Choroid plexus epithelial cell (primary cell): ENCODE data around the gene POU2F2.

Experiments used
- DNase-seq: peaks from one replicate; pipeline ENCODE4 v3.0.0-alpha.2; 2010; ENCODE audit warnings: low read depth
- H3K4me3 ChIP-seq: 2 replicates; pipeline ENCODE4 v1.5.1; 2011; ENCODE audit warnings: low read depth, mild to moderate bottlenecking, control low read depth, low read length, moderate library complexity
- TF ChIP-seq, protein P1 (sequence below): conservative IDR thresholded peaks from 2 replicates; pipeline ENCODE4 v1.5.1; 2011; ENCODE audit warnings: low read depth, mild to moderate bottlenecking, control low read depth, inconsistent platforms, low read length, moderate library complexity

Gene POU2F2

DNA sequence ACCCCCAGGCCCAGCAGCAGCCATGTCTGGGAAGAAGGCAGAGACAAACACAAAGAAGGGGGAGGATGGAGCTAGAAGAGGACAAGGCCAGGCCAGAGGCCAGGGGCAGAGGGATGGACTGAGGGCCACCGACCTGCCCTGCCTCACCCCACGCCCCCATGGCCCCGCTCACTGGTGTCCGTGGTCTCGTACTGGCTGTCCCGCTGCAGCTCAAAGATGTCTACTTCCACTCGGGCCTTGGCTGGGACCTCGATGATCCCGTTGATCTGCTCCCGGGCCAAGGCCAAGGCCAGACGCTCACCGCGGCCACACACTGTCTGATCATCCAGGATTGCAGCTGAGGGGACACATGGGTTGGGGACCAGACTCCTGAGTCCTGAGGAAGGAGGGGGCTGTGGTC, 67.2 kb downstream of the POU2F2 start:
- TF ChIP-seq, protein P1, sequence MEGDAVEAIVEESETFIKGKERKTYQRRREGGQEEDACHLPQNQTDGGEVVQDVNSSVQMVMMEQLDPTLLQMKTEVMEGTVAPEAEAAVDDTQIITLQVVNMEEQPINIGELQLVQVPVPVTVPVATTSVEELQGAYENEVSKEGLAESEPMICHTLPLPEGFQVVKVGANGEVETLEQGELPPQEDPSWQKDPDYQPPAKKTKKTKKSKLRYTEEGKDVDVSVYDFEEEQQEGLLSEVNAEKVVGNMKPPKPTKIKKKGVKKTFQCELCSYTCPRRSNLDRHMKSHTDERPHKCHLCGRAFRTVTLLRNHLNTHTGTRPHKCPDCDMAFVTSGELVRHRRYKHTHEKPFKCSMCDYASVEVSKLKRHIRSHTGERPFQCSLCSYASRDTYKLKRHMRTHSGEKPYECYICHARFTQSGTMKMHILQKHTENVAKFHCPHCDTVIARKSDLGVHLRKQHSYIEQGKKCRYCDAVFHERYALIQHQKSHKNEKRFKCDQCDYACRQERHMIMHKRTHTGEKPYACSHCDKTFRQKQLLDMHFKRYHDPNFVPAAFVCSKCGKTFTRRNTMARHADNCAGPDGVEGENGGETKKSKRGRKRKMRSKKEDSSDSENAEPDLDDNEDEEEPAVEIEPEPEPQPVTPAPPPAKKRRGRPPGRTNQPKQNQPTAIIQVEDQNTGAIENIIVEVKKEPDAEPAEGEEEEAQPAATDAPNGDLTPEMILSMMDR = no peak
- no peak overlapping the region for H3K4me3 ChIP-seq
- no peak for DNase-seq

DNA sequence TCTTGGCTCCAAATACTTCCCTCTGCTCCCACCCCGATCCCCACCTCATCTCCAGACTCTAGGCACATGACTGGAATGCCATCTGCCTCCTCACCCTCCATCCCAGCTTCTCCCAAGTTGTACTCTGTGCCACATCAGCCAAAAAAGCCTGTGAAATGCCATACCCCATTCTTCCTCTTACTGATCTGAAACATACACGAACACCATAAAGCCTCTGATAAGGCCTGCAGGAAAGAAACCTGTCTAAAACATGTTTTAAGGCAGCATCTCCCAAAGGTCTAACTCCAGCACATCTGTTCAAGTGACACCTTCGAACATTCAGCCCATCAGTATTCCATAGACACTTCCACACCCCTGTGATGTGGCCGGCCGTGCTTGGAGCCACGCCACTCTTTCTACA, 67.8 kb downstream of the POU2F2 start:
- TF ChIP-seq, protein P1 = no peak

DNA sequence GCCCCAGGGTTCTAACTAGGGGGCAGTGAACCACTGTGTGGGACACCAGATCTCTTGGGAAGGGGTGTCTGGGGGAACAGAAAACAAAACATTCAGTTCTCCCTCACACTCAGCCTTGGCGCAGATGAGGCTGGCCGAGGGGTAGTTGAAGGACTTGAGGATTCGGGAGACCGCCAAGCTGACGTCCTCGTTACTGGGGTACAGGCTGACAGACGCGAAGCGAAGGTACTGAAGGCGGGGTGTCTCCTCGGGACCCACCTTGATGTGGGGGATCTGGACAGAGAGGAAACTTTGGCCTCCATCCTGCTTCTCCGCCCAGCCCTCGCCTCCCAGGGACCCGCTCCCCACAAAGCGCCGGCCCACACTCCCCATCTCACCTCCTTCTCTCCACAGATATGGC, 69.9 kb downstream of the POU2F2 start:
- H3K4me3 ChIP-seq = no peak overlapping the region
- TF ChIP-seq, protein P1 = no peak
- DNase-seq = no peak

More for the DNA sequence above, 67.8 kb downstream of the POU2F2 start:
- H3K4me3 ChIP-seq = no peak overlapping the region
- DNase-seq = no peak

DNA sequence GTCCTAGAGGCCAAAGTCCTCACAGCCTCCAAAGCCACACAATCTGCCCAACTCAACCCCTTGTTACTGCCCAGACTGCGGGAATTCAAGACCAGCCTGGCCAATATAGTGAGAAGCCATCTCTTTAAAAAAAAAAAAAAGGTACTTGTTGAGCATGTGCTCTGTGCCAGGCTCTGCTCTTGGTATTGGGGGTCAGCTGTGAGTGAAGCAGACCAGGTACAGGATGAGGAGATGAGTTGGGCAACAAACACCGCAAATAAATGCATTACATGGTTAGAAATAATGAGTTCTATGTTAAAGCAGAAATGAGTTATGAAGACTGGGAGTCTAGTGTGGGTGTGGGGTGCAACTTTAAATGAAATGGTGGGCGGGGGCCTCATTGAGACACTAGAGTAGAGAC, 72.1 kb downstream of the POU2F2 start:
- H3K4me3 ChIP-seq = no peak overlapping the region
- TF ChIP-seq, protein P1 = no peak
- DNase-seq = no peak

DNA sequence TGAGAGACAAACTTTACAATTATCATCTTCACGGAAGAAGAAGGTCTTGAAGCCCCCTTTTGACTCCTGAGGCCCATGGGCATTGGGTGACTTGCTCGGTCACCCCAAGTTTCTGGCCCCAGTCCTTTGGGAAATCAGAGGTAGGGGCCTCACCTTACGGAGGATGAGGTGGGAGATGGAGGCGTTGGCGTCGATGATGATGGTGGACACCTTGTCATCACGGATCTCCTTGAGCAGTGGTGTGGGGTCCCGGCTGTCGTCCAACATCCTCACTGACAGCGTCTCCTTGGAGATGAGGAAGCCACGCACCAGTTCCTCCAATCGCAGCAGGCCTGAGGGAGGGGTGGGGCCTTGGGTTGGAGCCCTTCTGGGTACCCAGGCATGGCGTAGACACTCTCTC, 73.0 kb downstream of the POU2F2 start:
- no peak overlapping the region for H3K4me3 ChIP-seq
- TF ChIP-seq, protein P1 = no peak
- no peak for DNase-seq

DNA sequence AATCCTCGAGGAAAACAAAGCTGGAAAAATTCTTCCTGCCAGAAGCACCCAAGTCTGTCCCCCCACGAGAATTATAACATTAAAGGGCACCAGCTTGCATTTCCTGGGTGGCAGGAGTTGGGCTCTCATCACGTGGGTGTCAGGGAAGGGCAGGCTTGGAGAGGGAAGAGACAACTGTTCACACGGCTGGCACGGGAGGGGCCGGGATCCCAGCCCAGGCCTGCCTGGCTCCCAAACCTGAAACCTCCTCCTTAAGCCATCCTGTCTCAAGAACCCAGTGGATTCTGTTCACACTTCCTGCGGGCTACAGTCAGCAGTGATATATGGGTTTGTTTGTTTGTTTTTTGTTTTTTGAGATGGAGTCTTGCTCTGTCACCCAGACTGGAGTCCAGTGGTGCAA, 74.4 kb downstream of the POU2F2 start:
- no peak for DNase-seq
- TF ChIP-seq, protein P1 = no peak

DNA sequence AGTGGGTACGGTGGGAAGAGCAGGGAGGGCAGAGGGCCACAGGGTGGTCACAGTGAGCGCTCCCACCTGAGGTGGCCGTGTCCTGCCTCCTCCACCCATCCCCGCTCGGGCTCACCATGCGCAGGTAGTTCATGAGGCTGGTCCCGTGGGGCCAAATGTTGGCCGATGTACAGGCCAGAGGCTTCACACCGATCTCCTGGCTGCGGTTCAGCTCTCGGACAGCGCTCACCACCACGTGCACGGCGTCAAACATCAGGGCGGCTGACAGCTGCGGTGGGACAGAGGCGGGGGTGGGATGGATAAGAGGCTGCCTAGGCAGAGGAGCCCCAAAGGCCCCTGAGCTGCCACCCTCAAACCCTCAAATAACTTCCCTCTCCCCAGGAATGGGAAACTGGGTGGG, 78.0 kb downstream of the POU2F2 start:
- no peak for DNase-seq
- no peak overlapping the region for H3K4me3 ChIP-seq
- TF ChIP-seq, protein P1 = no peak

More for the DNA sequence above, 74.4 kb downstream of the POU2F2 start:
- no peak overlapping the region for H3K4me3 ChIP-seq
